ENCODE results near the gene AHNAK.

DNA sequence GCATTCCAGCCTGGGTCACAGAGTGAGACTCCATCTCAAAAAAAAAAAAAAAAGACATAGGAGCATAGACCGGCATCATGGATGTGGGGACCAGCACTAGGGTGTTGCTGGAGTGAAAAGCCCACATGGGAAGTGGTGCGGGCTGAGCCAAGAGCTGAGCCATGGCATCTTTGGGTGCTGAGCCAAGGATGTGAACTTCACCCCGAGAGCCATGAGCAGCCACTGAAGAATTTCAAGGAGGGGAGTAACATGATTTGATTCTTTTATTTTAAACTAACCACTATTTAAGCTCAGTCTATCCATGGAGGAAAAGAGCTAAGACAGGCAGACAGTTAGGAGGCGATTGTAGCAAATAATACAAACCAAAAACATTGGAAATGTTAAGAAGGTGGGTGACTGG lies 57.4 kb downstream of the AHNAK start:
- no peak for TF ChIP-seq EZH2phosphoT487 (conservative IDR thresholded peaks at IDR 0.05; ENCODE audit: low read length)
- TF ChIP-seq, protein P1, sequence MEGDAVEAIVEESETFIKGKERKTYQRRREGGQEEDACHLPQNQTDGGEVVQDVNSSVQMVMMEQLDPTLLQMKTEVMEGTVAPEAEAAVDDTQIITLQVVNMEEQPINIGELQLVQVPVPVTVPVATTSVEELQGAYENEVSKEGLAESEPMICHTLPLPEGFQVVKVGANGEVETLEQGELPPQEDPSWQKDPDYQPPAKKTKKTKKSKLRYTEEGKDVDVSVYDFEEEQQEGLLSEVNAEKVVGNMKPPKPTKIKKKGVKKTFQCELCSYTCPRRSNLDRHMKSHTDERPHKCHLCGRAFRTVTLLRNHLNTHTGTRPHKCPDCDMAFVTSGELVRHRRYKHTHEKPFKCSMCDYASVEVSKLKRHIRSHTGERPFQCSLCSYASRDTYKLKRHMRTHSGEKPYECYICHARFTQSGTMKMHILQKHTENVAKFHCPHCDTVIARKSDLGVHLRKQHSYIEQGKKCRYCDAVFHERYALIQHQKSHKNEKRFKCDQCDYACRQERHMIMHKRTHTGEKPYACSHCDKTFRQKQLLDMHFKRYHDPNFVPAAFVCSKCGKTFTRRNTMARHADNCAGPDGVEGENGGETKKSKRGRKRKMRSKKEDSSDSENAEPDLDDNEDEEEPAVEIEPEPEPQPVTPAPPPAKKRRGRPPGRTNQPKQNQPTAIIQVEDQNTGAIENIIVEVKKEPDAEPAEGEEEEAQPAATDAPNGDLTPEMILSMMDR (IDR thresholded peaks at IDR 0.05; ENCODE audit: insufficient read depth, low read length, poor library complexity, severe bottlenecking), result no peak
